ENCODE measurements around the gene WDR46.

DNA sequence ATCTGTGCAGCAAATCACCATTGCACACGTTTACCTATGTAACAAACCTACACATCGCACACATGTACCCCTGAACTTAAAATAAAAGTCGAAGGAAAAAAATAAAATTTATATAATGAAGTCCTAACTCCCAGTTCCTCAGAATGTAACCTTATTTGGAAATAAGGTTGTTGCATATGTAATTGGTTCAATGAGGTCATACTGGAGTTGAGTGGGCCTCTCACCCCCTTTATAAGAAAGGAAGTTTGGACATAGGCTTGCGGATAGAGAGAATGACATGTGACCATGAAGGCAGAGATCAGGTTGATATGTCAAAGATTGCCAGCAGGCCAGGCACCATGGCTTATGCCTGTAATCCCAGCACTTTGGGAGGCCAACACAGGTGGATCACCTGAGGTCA lies 44.6 kb upstream of the WDR46 start:
- TF ChIP-seq CTCF (IDR thresholded peaks at IDR 0.05; ENCODE audit: low read depth, low read length) = no peak
- TF ChIP-seq, protein P1, sequence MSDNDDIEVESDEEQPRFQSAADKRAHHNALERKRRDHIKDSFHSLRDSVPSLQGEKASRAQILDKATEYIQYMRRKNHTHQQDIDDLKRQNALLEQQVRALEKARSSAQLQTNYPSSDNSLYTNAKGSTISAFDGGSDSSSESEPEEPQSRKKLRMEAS (IDR thresholded peaks at IDR 0.05; ENCODE audit: low read depth, low read length) = no peak
- TF ChIP-seq MYC (IDR thresholded peaks at IDR 0.05; ENCODE audit: low read depth, low read length) = no peak

All from NB4 (cell line).